GM18519 (cell line): ENCODE measurements around the gene MORN1.
"Not testable (repeated sequence)": the region's sequence is repeated elsewhere in the genome, so short reads cannot be mapped to it uniquely, and the experiment has no call there.

Source experiments
- ATAC-seq: cut with Tn5 transposase; IDR thresholded peaks from one replicate; pipeline ENCODE4 v1.9.1; 2021; ENCODE audit warnings: mild to moderate bottlenecking, moderate library complexity; ENCODE audit not compliant: unreplicated experiment, low FRiP score

Gene MORN1

GRCh38 chr1:2297246-2298011 lies 93.9 kb downstream of the MORN1 start:
- no peak for ATAC-seq

GRCh38 chr1:2296614-2297013 lies 94.7 kb downstream of the MORN1 start:
- no peak for ATAC-seq

GRCh38 chr1:2296211-2296610 lies 95.1 kb downstream of the MORN1 start:
- not testable (repeated sequence) for ATAC-seq

- ATAC-seq: no peak
Observed at GRCh38 chr1:2295526-2295925, 95.8 kb downstream of the MORN1 start.

- no peak for ATAC-seq
Observed at GRCh38 chr1:2294725-2295078, 96.7 kb downstream of the MORN1 start.

- no peak for ATAC-seq
Observed at GRCh38 chr1:2294033-2294724, 97.2 kb downstream of the MORN1 start.

GRCh38 chr1:2292725-2293450 lies 98.5 kb downstream of the MORN1 start:
- no peak for ATAC-seq

- no peak for ATAC-seq
Observed at GRCh38 chr1:2291577-2291976, 99.8 kb downstream of the MORN1 start.

GRCh38 chr1:2290595-2291510 lies 100.5 kb downstream of the MORN1 start:
- ATAC-seq: no peak

- ATAC-seq: no peak
Observed at GRCh38 chr1:2290171-2290578, 101.2 kb downstream of the MORN1 start.

- ATAC-seq: no peak
Observed at GRCh38 chr1:2289607-2290006, 101.7 kb downstream of the MORN1 start.

- no peak for ATAC-seq
Observed at GRCh38 chr1:2288816-2289536, 102.4 kb downstream of the MORN1 start.

- ATAC-seq: no peak
Observed at GRCh38 chr1:2288311-2288710, 103.0 kb downstream of the MORN1 start.

GRCh38 chr1:2287649-2288048 lies 103.7 kb downstream of the MORN1 start:
- ATAC-seq: no peak

GRCh38 chr1:2286923-2287322 lies 104.4 kb downstream of the MORN1 start:
- no peak for ATAC-seq

- ATAC-seq: no peak
Observed at GRCh38 chr1:2284932-2285331, 106.4 kb downstream of the MORN1 start.

GRCh38 chr1:2283991-2284895 lies 107.1 kb downstream of the MORN1 start:
- ATAC-seq: no peak

- ATAC-seq: no peak
Observed at GRCh38 chr1:2283371-2283990, 107.9 kb downstream of the MORN1 start.
